IPS-NIHi7 (cell line): ENCODE measurements around the gene MATN3.

ENCODE experiments used
- DNase-seq: peaks from one replicate; pipeline ENCODE4 v3.0.0; 2012; ENCODE audit warnings: mixed read lengths; ENCODE audit errors: extremely low spot score

The MATN3 gene

DNA sequence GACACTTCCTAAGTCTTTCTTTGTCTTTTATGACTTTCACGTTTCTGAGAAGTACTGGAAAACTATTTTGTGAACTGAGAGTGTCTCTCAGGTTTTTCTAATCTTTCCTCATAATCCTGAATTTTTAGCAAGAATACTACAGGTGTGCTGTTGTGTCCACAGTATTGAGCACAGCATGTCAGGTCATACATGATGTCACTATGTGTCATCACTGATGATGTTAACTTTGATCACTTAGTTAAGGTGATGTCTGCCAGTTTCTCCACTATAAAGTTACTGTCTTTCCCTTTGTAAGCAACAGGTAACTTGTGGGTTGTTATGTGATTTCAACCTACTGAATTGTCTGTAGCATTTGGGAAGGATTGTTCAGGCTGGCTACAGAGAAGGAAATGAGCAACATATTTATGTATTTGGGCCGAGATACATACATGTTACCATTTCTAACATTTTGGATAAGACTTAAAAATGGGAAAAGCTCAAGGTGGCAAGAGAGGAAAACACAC, 11.1 kb downstream of the MATN3 start:
- no peak for DNase-seq

- DNase-seq = no peak
Measured at GRCh38 chr2:19993731-19994130, 18.7 kb downstream of the MATN3 start.

DNA sequence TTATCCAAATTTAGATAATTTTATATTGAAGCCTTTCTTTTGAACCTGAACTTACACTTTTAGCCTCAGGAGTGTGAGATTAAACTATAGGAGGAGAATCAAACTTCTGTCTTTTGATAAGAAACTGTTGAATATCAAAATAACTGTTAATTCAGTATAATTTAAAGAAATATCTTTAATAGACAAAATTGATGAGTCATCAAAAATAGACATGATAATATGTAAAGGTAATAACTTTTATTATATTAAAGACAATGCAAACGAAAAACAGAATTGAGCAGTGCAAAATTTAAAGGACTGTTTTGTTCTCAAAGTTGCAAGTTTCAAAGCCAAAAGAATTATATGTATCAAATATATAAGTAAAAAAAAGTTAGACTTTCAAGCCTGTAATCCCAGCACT, 20.6 kb downstream of the MATN3 start:
- DNase-seq = no peak

DNA sequence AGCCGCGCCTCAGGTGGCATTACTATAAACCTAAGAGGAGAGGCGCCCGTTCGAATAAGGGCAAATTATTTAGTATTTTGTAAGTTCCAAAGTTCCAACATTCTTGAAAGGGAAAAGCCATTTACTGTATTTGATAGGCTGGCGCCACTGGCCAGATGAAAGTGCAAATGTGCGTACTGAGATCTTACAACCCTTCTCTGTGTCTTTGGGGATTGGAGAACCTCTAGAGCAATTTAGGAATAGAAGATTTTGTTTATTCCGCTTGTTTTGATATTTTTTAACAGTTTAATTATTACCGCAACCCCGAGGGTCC, 22.1 kb downstream of the MATN3 start:
- DNase-seq = no peak

- DNase-seq = peak; percentile 99
Measured at GRCh38 chr2:19989667-19990415, 22.6 kb downstream of the MATN3 start, which contains the start of gene WDR35. Gene WDR35, minus strand, starts transcription at chr2:19990105. Its CDS starts 90 bp downstream, at chr2:19990015.

GRCh38 chr2:19989342-19989666, 23.2 kb downstream of the MATN3 start:
- DNase-seq = peak; percentile 16

DNA sequence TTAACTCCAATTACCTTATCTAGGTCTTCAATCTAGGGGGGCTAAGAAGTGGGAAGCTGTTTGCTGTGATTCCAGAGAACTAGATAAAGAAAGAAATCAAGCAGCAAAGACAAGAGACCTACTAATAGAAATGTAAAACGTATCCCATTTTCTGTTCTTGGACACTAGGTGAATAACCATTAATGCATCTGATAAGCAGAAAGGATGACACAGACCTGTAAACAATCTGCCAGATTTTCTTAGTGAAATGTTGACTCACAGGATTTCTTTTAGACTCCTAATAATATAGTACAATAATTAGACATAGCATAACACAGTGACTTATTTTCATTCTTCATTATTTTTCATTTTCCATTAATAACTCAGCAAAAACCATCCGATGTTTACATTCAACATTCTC, 23.9 kb downstream of the MATN3 start:
- no peak for DNase-seq

- no peak for DNase-seq
Measured at GRCh38 chr2:19987936-19988335, 24.5 kb downstream of the MATN3 start.

- DNase-seq = no peak
Measured at GRCh38 chr2:19982268-19982667, 30.2 kb downstream of the MATN3 start.

DNA sequence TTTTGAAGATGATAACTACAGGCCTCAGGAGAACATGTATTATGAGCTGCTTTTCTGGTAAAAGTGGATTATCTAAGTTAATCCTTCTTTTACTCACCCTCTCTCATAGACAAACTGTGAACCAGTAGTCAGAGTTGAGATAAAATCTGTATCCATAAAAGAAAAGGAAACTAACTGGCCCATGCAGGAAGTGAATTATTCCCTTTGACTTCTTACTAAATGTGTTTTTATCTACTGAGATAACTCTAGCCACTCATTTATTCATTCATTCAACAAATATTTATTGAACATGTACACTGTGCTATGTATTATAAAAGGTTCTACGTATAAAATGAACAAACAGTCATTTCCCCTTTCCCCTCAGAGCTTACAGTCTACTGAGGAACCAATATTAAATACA, 32.5 kb downstream of the MATN3 start:
- DNase-seq = no peak

GRCh38 chr2:19973466-19973865, 39.0 kb downstream of the MATN3 start:
- no peak for DNase-seq

DNA sequence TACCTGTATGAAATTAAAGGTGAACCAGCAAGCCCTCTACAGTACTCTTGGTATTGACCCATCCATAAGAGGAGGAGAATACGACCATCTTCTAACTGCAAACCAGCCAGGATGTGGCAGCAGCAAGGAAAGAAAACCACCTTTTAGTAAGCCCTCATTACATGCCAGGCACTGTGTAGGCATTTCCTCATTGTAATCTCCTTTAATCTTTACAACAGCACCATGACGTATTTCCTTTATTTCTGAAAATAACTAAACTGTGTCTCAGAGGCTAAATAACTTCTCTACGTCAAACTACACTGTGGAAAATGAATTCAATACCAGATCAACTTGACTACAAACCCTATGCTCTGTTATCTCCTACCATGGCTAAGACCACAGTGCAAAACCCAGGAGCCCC, 40.8 kb downstream of the MATN3 start:
- no peak for DNase-seq

- DNase-seq = no peak
Measured at GRCh38 chr2:19963386-19963785, 49.1 kb downstream of the MATN3 start.

- DNase-seq = peak; percentile 88
Measured at GRCh38 chr2:19955544-19956422, 56.7 kb downstream of the MATN3 start.

GRCh38 chr2:19949071-19949470, 63.4 kb downstream of the MATN3 start:
- DNase-seq = no peak

DNA sequence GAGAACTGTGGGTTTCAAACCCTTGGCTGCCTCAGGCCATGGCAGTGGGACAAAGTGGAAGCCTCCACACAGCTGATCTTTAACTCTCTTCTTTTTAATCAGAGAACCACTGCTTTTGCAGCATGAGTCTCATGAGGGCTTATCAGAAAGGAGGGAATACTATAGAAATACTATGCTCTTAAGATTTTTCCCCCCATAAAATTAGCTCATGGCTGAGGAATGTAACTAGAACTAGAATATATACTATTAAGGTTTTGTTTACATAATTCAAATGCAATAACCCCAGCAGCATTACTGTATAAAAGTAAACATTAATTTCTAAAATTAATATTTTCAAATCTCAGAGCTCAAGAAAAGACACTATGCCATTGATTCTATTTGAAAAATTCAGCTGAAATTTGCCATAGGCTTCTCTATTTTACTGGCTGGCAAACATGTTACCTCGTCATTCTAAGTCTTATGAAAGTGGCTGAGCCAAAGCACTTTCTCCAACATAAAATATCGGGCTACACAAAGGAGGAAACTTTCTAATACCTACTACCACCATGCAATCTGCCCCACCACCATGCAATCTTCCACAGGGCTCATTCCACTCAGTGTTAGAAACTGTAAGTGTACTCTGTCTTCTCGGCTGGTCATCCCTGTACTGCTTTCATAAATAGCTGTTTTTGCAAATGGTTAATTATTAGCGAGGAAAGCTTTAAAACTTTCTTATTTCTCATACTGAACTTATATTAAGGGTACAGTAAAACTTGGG, 65.1 kb downstream of the MATN3 start:
- no peak for DNase-seq

- DNase-seq = peak; percentile 26
Measured at GRCh38 chr2:19944205-19944845, 68.1 kb downstream of the MATN3 start.

GRCh38 chr2:19943189-19943588, 69.3 kb downstream of the MATN3 start:
- no peak for DNase-seq

DNA sequence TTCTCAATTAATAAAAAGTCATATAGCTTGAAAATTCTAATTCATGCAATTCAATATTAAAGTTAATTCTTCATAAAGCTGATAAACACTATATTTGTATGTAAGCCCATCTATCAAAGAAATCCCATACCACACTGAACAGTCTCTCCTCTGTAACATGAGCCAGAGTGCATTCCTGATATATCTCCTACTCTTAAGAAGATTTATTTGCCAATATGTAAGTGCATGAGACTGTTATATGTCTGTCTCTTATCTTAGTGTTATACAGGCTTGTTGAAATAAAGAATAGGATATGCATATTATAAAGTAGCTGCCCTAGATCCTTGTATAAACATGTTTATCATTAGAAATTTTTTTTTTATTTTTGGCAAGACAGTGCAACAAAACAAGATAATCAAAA, 70.3 kb downstream of the MATN3 start:
- DNase-seq = no peak
